HG02678 (cell line): ENCODE measurements around the gene CLEC4G.

Experiments used
- ATAC-seq: cut with Tn5 transposase; IDR thresholded peaks from one replicate; pipeline ENCODE4 v1.9.1; 2021; ENCODE audit warnings: mild to moderate bottlenecking, moderate library complexity; ENCODE audit not compliant: unreplicated experiment

Gene CLEC4G

GRCh38 chr19:7699003-7699402 lies 32.9 kb downstream of the CLEC4G start:
- ATAC-seq = no peak

- no peak for ATAC-seq
Observed at GRCh38 chr19:7698583-7698982, 33.3 kb downstream of the CLEC4G start.

- ATAC-seq = no peak
Observed at GRCh38 chr19:7697721-7698287, 34.1 kb downstream of the CLEC4G start.

GRCh38 chr19:7694499-7694898 lies 37.4 kb downstream of the CLEC4G start:
- ATAC-seq = no peak

GRCh38 chr19:7692417-7693088 lies 39.4 kb downstream of the CLEC4G start:
- ATAC-seq = no peak

GRCh38 chr19:7691497-7691896 lies 40.4 kb downstream of the CLEC4G start:
- ATAC-seq = no peak

- ATAC-seq = no peak
Observed at GRCh38 chr19:7690779-7691258, 41.1 kb downstream of the CLEC4G start.

GRCh38 chr19:7689165-7689564 lies 42.7 kb downstream of the CLEC4G start:
- ATAC-seq = no peak

GRCh38 chr19:7687177-7687576 lies 44.7 kb downstream of the CLEC4G start:
- ATAC-seq = no peak

GRCh38 chr19:7685546-7686445 lies 46.1 kb downstream of the CLEC4G start:
- no peak for ATAC-seq

GRCh38 chr19:7682175-7682855 lies 49.6 kb downstream of the CLEC4G start:
- no peak for ATAC-seq

- ATAC-seq = no peak
Observed at GRCh38 chr19:7681340-7682174, 50.4 kb downstream of the CLEC4G start.

- peak; percentile 64 for ATAC-seq
Observed at GRCh38 chr19:7680606-7681339, 51.1 kb downstream of the CLEC4G start, which contains the start of gene TRAPPC5. Gene TRAPPC5 (plus strand): TSS chr19:7680833. CDS start chr19:7682254, 1,421 bp downstream.

- ATAC-seq = no peak
Observed at GRCh38 chr19:7679771-7680605, 51.9 kb downstream of the CLEC4G start.

GRCh38 chr19:7678971-7679751 lies 52.7 kb downstream of the CLEC4G start:
- peak; percentile 40 for ATAC-seq
